GM23338 (cell line): ENCODE data around the gene PIAS4. TPM values are rescaled to one million over a fixed set of nuclear protein-coding genes. Genes with fewer than 3 reads are reported as not detected.

Experiments
- ATAC-seq: fragments of 200-7000 bp; cut with Tn5 transposase; 3 replicates; pipeline ENCODE4 v1.9.1; 2020
- DNase-seq: peaks from one replicate; pipeline ENCODE4 v3.0.0-alpha.2; 2015; ENCODE audit warnings: low spot score
- H2AFZ ChIP-seq: fragments of 200-600 bp; sonication (generic); 2 replicates; pipeline ENCODE4 v1.8.0; 2016; ENCODE audit warnings: antibody characterized with exemption, mild to moderate bottlenecking, moderate library complexity
- H3F3A ChIP-seq: fragments of 200-600 bp; sonication (generic); replicated peaks from 2 replicates; pipeline ENCODE4 v1.8.0; 2017; ENCODE audit warnings: antibody characterized with exemption, mixed run types, low read depth
- H3K27ac ChIP-seq: fragments of 200-600 bp; sonication (generic); 2 replicates; pipeline ENCODE4 v1.6.1; 2016; ENCODE audit warnings: low read depth
- H3K27me3 ChIP-seq: fragments of 200-600 bp; sonication (generic); 2 replicates; pipeline ENCODE4 v1.8.0; 2016; ENCODE audit warnings: mild to moderate bottlenecking, mixed run types, moderate library complexity; ENCODE audit not compliant: insufficient read depth
- H3K36me3 ChIP-seq: fragments of 200-600 bp; sonication (generic); 2 replicates; pipeline ENCODE4 v1.8.0; 2016; ENCODE audit warnings: mild to moderate bottlenecking; ENCODE audit not compliant: insufficient read depth
- H3K4me1 ChIP-seq: fragments of 200-600 bp; sonication (generic); 2 replicates; pipeline ENCODE4 v1.8.0; 2016; ENCODE audit warnings: mild to moderate bottlenecking, moderate library complexity; ENCODE audit not compliant: insufficient read depth
- H3K4me2 ChIP-seq: fragments of 200-600 bp; sonication (generic); 2 replicates; pipeline ENCODE4 v1.7.1; 2017; ENCODE audit warnings: mixed run types
- H3K4me3 ChIP-seq: fragments of 200-600 bp; sonication (generic); 2 replicates; pipeline ENCODE4 v1.6.1; 2016; ENCODE audit warnings: mixed run types
- H3K79me2 ChIP-seq: fragments of 200-600 bp; sonication (generic); replicated peaks from 2 replicates; pipeline ENCODE4 v1.8.0; 2017; ENCODE audit warnings: mild to moderate bottlenecking; ENCODE audit not compliant: insufficient read depth
- H3K9me2 ChIP-seq: fragments of 200-600 bp; sonication (generic); 2 replicates; pipeline ENCODE4 v1.8.0; 2017; ENCODE audit not compliant: insufficient read depth
- H4K20me1 ChIP-seq: fragments of 200-600 bp; sonication (generic); replicated peaks from 2 replicates; pipeline ENCODE4 v1.8.0; 2017; ENCODE audit warnings: mild to moderate bottlenecking; ENCODE audit not compliant: insufficient read depth
- H3K27ac Mint-ChIP-seq: 2 replicates; pipeline ENCODE4 v1.8.0; 2020; ENCODE audit warnings: inconsistent platforms, mild to moderate bottlenecking, moderate library complexity, mixed read lengths
- H3K27me3 Mint-ChIP-seq: 3 replicates; pipeline ENCODE4 v1.8.0; 2022; ENCODE audit warnings: low read depth, mild to moderate bottlenecking, moderate library complexity, mixed read lengths, inconsistent platforms; ENCODE audit not compliant: insufficient read depth, poor library complexity
- H3K36me3 Mint-ChIP-seq: 3 replicates; pipeline ENCODE4 v1.8.0; 2021; ENCODE audit warnings: low read depth, mild to moderate bottlenecking, inconsistent platforms, moderate library complexity, mixed read lengths
- H3K4me1 Mint-ChIP-seq: 3 replicates; pipeline ENCODE4 v1.8.0; 2020; ENCODE audit warnings: mild to moderate bottlenecking, inconsistent platforms, mixed read lengths
- H3K4me3 Mint-ChIP-seq: 3 replicates; pipeline ENCODE4 v1.8.0; 2021; ENCODE audit warnings: moderate library complexity, mild to moderate bottlenecking, inconsistent platforms, mixed read lengths
- H3K9me3 Mint-ChIP-seq: 3 replicates; pipeline ENCODE4 v1.8.0; 2020; ENCODE audit warnings: moderate library complexity, mild to moderate bottlenecking, inconsistent platforms, mixed read lengths
- CREB1 ChIP-seq: fragments of 250-450 bp; sonication (Bioruptor Pico); IDR thresholded peaks from 2 replicates; pipeline ENCODE4 v1.5.0; 2020; ENCODE audit warnings: low read depth, mild to moderate bottlenecking, moderate library complexity
- ETS1 ChIP-seq: IDR thresholded peaks from 2 replicates; pipeline ENCODE4 v1.6.1; 2016; ENCODE audit warnings: antibody characterized with exemption
- JUNB ChIP-seq: IDR thresholded peaks from one replicate; pipeline ENCODE4 v1.6.1; 2016; ENCODE audit warnings: antibody characterized with exemption; ENCODE audit not compliant: unreplicated experiment
- NANOG ChIP-seq: IDR thresholded peaks from 2 replicates; pipeline ENCODE4 v1.6.1; 2016; ENCODE audit warnings: antibody characterized with exemption, borderline replicate concordance
- POLR2AphosphoS5 ChIP-seq: IDR thresholded peaks from 2 replicates; pipeline ENCODE4 v1.6.1; 2016; ENCODE audit warnings: antibody characterized with exemption, low read depth
- REST ChIP-seq: IDR thresholded peaks from one replicate; pipeline ENCODE4 v1.6.1; 2018; ENCODE audit warnings: antibody characterized with exemption; ENCODE audit not compliant: unreplicated experiment
- ZNF114 ChIP-seq: fragments of 250-450 bp; sonication (Bioruptor Pico); IDR thresholded peaks from 2 replicates; pipeline ENCODE4 v1.5.0; 2020; ENCODE audit warnings: mild to moderate bottlenecking, moderate library complexity
- ZNF331 ChIP-seq: fragments of 250-450 bp; sonication (Bioruptor Pico); IDR thresholded peaks from 2 replicates; pipeline ENCODE4 v1.5.0; 2020; ENCODE audit warnings: low read depth, mild to moderate bottlenecking, moderate library complexity
- ZNF462 ChIP-seq: fragments of 250-450 bp; sonication (Bioruptor Pico); IDR thresholded peaks from 2 replicates; pipeline ENCODE4 v1.5.0; 2020; ENCODE audit warnings: mild to moderate bottlenecking, moderate library complexity
- polyA plus RNA-seq: library from polyadenylated mRNA; unstranded; fragments of >200 nt; fragmentation: Nextera tagmentation; extraction: Ambion mirVana; gene quantifications from 2 replicates; pipeline ENCODE4 v1.2.1, GENCODE V29; 2016
- total RNA-seq: library from RNA; depleted of rRNA; stranded (reverse); fragments of >200 nt; shearing (Covaris generic); gene quantifications from 2 replicates; pipeline ENCODE4 v1.2.3, GENCODE V29; 2014

Gene PIAS4
- total and polyA plus RNA-seq, 2 experiments from 2014 or later: 17.0 to 48.4 TPM

GRCh38 chr19:3964256-3965194 lies 43.0 kb upstream of the PIAS4 start:
- H3K27me3 ChIP-seq: no peaks in the 10 kb centered on the region
- ATAC-seq (no peak), DNase-seq (no peak)
- peaks cover 33% of the 10 kb centered on the region for H4K20me1 ChIP-seq
- peaks cover 18% of the 10 kb centered on the region for H3F3A ChIP-seq
- H3K4me2 ChIP-seq: no peak overlapping the region
- TF ChIP-seq NANOG: no peak
- no peak for TF ChIP-seq POLR2AphosphoS5
- TF ChIP-seq ZNF331: no peak
- TF ChIP-seq CREB1 (CRISPR knock-in tag): no peak
- no peak for TF ChIP-seq REST
- no peak for TF ChIP-seq ETS1
- TF ChIP-seq JUNB: no peak
- TF ChIP-seq ZNF462 (CRISPR knock-in tag): no peak
- no peak for TF ChIP-seq ZNF114 (CRISPR knock-in tag)
- Mint-ChIP-seq H3K36me3 (peaks cover 80% of the 10 kb centered on the region), H3K4me3 (no peak overlapping the region), H3K4me1 (peaks cover 18% of the 10 kb centered on the region), H3K27ac (no peak overlapping the region), H3K27me3 (peaks cover 14% of the 10 kb centered on the region), H3K9me3 (no peaks in the 10 kb centered on the region)
- no peak overlapping the region for H2AFZ ChIP-seq
- H3K9me2 ChIP-seq: no peaks in the 10 kb centered on the region
- no peak overlapping the region for H3K4me3 ChIP-seq
- peaks cover 14% of the 10 kb centered on the region; the same call in 1 of the 2 replicates for H3K36me3 ChIP-seq
- H3K79me2 ChIP-seq: peaks cover 37% of the 10 kb centered on the region
- no peak overlapping the region for H3K27ac ChIP-seq
- H3K4me1 ChIP-seq: peaks cover 8% of the 10 kb centered on the region; the same call in 1 of the 2 replicates
